ENCODE measurements around the gene TMA7B.

DNA sequence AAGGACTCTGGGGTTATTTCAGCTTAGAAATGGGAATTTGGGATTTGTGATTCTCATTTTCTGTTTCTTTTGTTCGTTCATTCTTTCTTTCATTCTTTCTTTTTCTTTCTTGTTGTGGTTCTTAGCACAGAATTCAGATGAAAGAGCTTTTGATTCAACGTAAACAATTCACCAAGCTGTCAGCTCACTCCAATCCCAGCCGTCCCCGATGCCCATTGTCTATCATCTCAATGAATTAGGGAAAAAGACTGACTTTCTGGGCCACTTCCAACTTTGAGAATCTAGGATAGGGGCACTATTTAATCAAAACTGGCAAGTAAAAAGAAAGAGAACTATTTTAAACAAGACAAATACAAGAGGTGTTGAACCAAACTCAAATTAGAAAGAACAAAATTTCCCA is 25.1 kb upstream of the TMA7B start:
- TF ChIP-seq, protein P1, sequence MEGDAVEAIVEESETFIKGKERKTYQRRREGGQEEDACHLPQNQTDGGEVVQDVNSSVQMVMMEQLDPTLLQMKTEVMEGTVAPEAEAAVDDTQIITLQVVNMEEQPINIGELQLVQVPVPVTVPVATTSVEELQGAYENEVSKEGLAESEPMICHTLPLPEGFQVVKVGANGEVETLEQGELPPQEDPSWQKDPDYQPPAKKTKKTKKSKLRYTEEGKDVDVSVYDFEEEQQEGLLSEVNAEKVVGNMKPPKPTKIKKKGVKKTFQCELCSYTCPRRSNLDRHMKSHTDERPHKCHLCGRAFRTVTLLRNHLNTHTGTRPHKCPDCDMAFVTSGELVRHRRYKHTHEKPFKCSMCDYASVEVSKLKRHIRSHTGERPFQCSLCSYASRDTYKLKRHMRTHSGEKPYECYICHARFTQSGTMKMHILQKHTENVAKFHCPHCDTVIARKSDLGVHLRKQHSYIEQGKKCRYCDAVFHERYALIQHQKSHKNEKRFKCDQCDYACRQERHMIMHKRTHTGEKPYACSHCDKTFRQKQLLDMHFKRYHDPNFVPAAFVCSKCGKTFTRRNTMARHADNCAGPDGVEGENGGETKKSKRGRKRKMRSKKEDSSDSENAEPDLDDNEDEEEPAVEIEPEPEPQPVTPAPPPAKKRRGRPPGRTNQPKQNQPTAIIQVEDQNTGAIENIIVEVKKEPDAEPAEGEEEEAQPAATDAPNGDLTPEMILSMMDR (IDR thresholded peaks at IDR 0.05): no peak
- TF ChIP-seq POLR2A (IDR thresholded peaks at IDR 0.05): no peak
